Measurements from ENCODE around the gene ADGRG3. TPM values are rescaled to one million over a fixed set of nuclear protein-coding genes. Genes with fewer than 3 reads are reported as not detected.

ADGRG3 gene
- total and polyA plus RNA-seq, 2 of the 8 experiments (the other 6 are each of a cell fraction or from before 2014, with no cell fraction given), result 0.28 to 0.98 TPM

DNA sequence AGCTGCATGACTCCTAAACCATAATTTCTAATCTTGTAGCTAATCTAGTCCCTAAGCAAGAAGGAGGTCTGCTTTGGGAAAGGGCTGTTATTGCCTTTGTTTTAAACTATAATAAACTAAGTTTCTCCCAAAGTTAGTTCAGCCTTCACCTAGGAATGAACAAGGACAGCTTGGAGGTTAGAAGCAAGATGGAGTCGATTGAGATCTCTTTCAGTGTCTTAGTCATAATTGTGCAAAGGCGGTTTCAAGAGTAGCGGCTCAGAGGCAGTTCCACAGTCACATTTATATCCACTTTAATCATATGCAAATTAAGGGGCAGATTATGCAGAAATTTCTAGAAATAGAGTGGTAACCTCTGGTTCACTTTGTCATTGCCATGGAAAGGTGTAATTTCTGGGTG lies 43.9 kb downstream of the ADGRG3 start:
- WGBS, 2 experiments (ENCODE audit: extremely low coverage in 1 of 2, insufficient coverage in 1 of 2, insufficient read length in 1 of 2, insufficient replicate concordance in 2 of 2, low coverage in 1 of 2, low lambda C conversion rate in 2 of 2, missing lambda C conversion rate in 1 of 2), result 91% methylated on average over 3 of the region's 3 CpGs; no CpG with 5 or more reads in 1 of the 2 experiments
- H3K23ac ChIP-seq (ENCODE audit: insufficient read length), result no peak overlapping the region
- H4K5ac ChIP-seq (ENCODE audit: insufficient read length, low read depth, low read length), result no peak overlapping the region
- no peaks in the 10 kb centered on the region for H4K20me1 ChIP-seq (replicated peaks in 1 of 2; ENCODE audit: control insufficient read depth in 1 of 2, insufficient read depth in 2 of 2, low read length in 2 of 2)
- no peak overlapping the region for H3K9ac ChIP-seq (replicated peaks in 1 of 4; ENCODE audit: extremely low read depth in 1 of 4, low read depth in 3 of 4, low read length in 3 of 4)
- H3K9me3 ChIP-seq (ENCODE audit: insufficient read depth in 2 of 2, low read depth in 1 of 2, low read length in 1 of 2), result no peaks in the 10 kb centered on the region
- no peak for DNase-seq (ENCODE audit: low read depth in 1 of 2, low spot score in 2 of 2)
- H2BK5ac ChIP-seq (ENCODE audit: low read depth, low read length), result no peak overlapping the region
- H3K79me2 ChIP-seq (ENCODE audit: control insufficient read depth in 1 of 2, insufficient read depth in 2 of 2, low read length in 2 of 2), result no peaks in the 10 kb centered on the region
- H3K18ac ChIP-seq (ENCODE audit: extremely low read depth, low read length), result no peak overlapping the region
- no peaks in the 10 kb centered on the region for H3K23me2 ChIP-seq (ENCODE audit: low read depth, low read length)
- no peak overlapping the region for H4K91ac ChIP-seq (replicated peaks; ENCODE audit: insufficient read length, low read length)
- H2BK120ac ChIP-seq (replicated peaks; ENCODE audit: low read depth, low read length), result no peak overlapping the region
- no peak overlapping the region for H3K4me3 ChIP-seq (ENCODE audit: extremely low read depth in 1 of 4, insufficient read depth in 2 of 4, low read depth in 3 of 4, low read length in 4 of 4)
- H2AFZ ChIP-seq (ENCODE audit: low read length), result no peak overlapping the region
- no peaks in the 10 kb centered on the region for H3K36me3 ChIP-seq (ENCODE audit: control insufficient read depth in 2 of 4, insufficient read depth in 4 of 4, low read length in 3 of 4)
- no peak overlapping the region for H3K4ac ChIP-seq (replicated peaks; ENCODE audit: insufficient read length, low read depth, low read length)
- no peak overlapping the region for H2BK15ac ChIP-seq (ENCODE audit: low read length)
- no peaks in the 10 kb centered on the region for H3K79me1 ChIP-seq (ENCODE audit: low read depth, low read length)
- no peak overlapping the region for H2AK5ac ChIP-seq (ENCODE audit: low read depth, low read length)
- no peaks in the 10 kb centered on the region for H3K4me1 ChIP-seq (replicated peaks in 1 of 4; ENCODE audit: control insufficient read depth in 3 of 4, insufficient read depth in 4 of 4, low read length in 3 of 4)
- FAIRE-seq, result no peak
- no peak overlapping the region for H3K56ac ChIP-seq (replicated peaks; ENCODE audit: insufficient read length, low read depth, low read length)
- POLR2A ChIA-PET (ENCODE audit: partially characterized antibody), result no interaction called here
- CTCF ChIA-PET (ENCODE audit: partially characterized antibody), result interaction anchor here (1.2 to 4.2 kb wide), 6 partner anchors 8 to 63 kb away, joined by 3 to 15 read pairs (median 4); partner anchors contain the start of gene ADGRG3
- H3K4me2 ChIP-seq (ENCODE audit: insufficient read depth in 1 of 2, low read depth in 2 of 2, low read length in 2 of 2), result no peak overlapping the region
- H3K14ac ChIP-seq (ENCODE audit: insufficient read length), result no peak overlapping the region
- no peak overlapping the region for H3K27ac ChIP-seq (ENCODE audit: low read depth, low read length)
- no peak overlapping the region for H2BK12ac ChIP-seq (ENCODE audit: low read depth, low read length)
- H4K8ac ChIP-seq (ENCODE audit: extremely low read depth, insufficient read depth, low read length), result no peak overlapping the region
- no peak overlapping the region for H2BK20ac ChIP-seq (ENCODE audit: low read length)
- no peaks in the 10 kb centered on the region; a peak in 1 of 7 replicates for H3K27me3 ChIP-seq (replicated peaks in 1 of 4; ENCODE audit: control insufficient read depth in 3 of 4, extremely low read depth in 1 of 4, insufficient read depth in 3 of 4, low read length in 3 of 4)
- TF ChIP-seq SIRT6 (IDR thresholded peaks at IDR 0.05; ENCODE audit: low read length), result no peak
- TF ChIP-seq, protein P1, sequence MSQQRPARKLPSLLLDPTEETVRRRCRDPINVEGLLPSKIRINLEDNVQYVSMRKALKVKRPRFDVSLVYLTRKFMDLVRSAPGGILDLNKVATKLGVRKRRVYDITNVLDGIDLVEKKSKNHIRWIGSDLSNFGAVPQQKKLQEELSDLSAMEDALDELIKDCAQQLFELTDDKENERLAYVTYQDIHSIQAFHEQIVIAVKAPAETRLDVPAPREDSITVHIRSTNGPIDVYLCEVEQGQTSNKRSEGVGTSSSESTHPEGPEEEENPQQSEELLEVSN (IDR thresholded peaks at IDR 0.05), result no peak
